Measurements from ENCODE around the gene RNF113A.

DNA sequence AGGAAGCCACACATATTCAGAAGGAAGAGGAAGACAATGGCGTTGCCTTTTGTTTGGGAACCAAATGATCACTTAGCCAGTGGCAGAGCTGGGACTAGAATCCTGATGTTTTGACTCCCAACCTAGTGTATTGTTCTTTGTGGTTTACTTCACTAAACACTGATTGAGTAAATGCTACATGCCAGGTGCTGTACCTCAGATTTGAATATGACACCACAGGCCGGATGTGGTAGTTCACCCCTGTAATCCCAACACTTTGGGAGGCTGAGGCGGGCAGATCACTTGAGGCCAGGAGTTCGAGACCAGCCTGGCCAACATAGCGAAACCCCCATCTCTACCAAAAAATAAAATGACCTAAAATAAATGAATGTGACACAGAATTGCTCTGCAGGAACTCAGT lies 8.5 kb upstream of the RNF113A start:
- TF ChIP-seq CTCF (IDR thresholded peaks at IDR 0.05): no peak
- TF ChIP-seq EZH2 (IDR thresholded peaks at IDR 0.05): no peak
- TF ChIP-seq EZH2phosphoT487 (IDR thresholded peaks at IDR 0.05): no peak
